H1 (cell line): ENCODE measurements around the gene PRR16. TPM values are rescaled to one million over a fixed set of nuclear protein-coding genes. Genes with fewer than 3 reads are reported as not detected.

ENCODE experiments used
- CTCF ChIA-PET: fragments of 300-600 bp; sonication (Branson Sonifier 250); formaldehyde crosslinking; loops from one replicate; lab custom pipeline; 2021; ENCODE audit not compliant: partially characterized antibody; lab: Charles Lee
- POLR2A ChIA-PET: fragments of 300-600 bp; sonication (Branson Sonifier 250); formaldehyde crosslinking; loops from one replicate; lab custom pipeline; 2021; ENCODE audit warnings: inconsistent platforms; ENCODE audit not compliant: partially characterized antibody; lab: Charles Lee
- DNase-seq, 2 experiments: peaks; one replicate each; pipeline versions ENCODE4 v3.0.0 to v3.0.0-alpha.2; 2010 to 2022; ENCODE audit warnings: low spot score in 2 of 2, low read depth in 1 of 2, mixed read lengths in 1 of 2
- FAIRE-seq: peaks from 2 replicates; lab custom pipeline; 2011; peaks lifted over from hg19 to GRCh38; lab: Jason Lieb, UNC
- H2AFZ ChIP-seq: 2 replicates; pipeline ENCODE4 v1.8.1; 2012; ENCODE audit warnings: low read length, inconsistent platforms
- H2AK5ac ChIP-seq: 2 replicates; pipeline ENCODE4 v1.6.1; 2013; ENCODE audit warnings: low read depth, low read length
- H2BK120ac ChIP-seq: replicated peaks from 2 replicates; pipeline ENCODE3; 2013; ENCODE audit warnings: low read depth, low read length, inconsistent platforms
- H2BK12ac ChIP-seq: 2 replicates; pipeline ENCODE4 v1.6.1; 2013; ENCODE audit warnings: low read depth, low read length
- H2BK15ac ChIP-seq: 2 replicates; pipeline ENCODE4 v1.6.1; 2013; ENCODE audit warnings: low read length
- H2BK20ac ChIP-seq: 2 replicates; pipeline ENCODE4 v1.6.1; 2013; ENCODE audit warnings: low read length
- H2BK5ac ChIP-seq: 2 replicates; pipeline ENCODE4 v1.6.1; 2013; ENCODE audit warnings: low read depth, low read length
- H3K14ac ChIP-seq: 2 replicates; pipeline ENCODE4 v1.6.1; 2013; ENCODE audit warnings: inconsistent platforms; ENCODE audit not compliant: insufficient read length
- H3K18ac ChIP-seq: 2 replicates; pipeline ENCODE4 v1.6.1; 2013; ENCODE audit warnings: low read length; ENCODE audit errors: extremely low read depth
- H3K23ac ChIP-seq: 2 replicates; pipeline ENCODE4 v1.6.1; 2013; ENCODE audit warnings: inconsistent platforms; ENCODE audit not compliant: insufficient read length
- H3K23me2 ChIP-seq: 2 replicates; pipeline ENCODE4 v1.6.1; 2013; ENCODE audit warnings: low read depth, low read length
- H3K27ac ChIP-seq: 2 replicates; pipeline ENCODE4 v1.6.1; 2011; ENCODE audit warnings: low read depth, low read length, inconsistent platforms
- H3K27me3 ChIP-seq, 4 experiments: replicated peaks in 1 of 4; 1 replicate in 1 of 4; 2 replicates in 3 of 4; pipeline versions ENCODE4 v1.6.1 to v1.8.1; 2011 to 2013; ENCODE audit warnings: low read length in 3 of 4, mild to moderate bottlenecking in 3 of 4, inconsistent platforms in 2 of 4, mixed read lengths in 2 of 4, moderate library complexity in 1 of 4; ENCODE audit not compliant: control insufficient read depth in 3 of 4, insufficient read depth in 3 of 4; ENCODE audit errors: extremely low read depth in 1 of 4
- H3K36me3 ChIP-seq, 4 experiments: 2 replicates each; pipeline versions ENCODE4 v1.6.1 to v1.8.1; 2011 to 2013; ENCODE audit warnings: mild to moderate bottlenecking in 4 of 4, low read length in 3 of 4, moderate library complexity in 2 of 4, control low read depth in 1 of 4, inconsistent platforms in 1 of 4; ENCODE audit not compliant: insufficient read depth in 4 of 4, control insufficient read depth in 2 of 4
- H3K4ac ChIP-seq: replicated peaks from 2 replicates; pipeline ENCODE3; 2013; ENCODE audit warnings: low read length, low read depth, mixed read lengths, inconsistent platforms; ENCODE audit not compliant: insufficient read length
- H3K4me1 ChIP-seq, 4 experiments: replicated peaks in 1 of 4; 1 replicate in 1 of 4; 2 replicates in 3 of 4; pipeline versions ENCODE4 v1.6.1 to v1.8.1; 2011 to 2013; ENCODE audit warnings: low read length in 3 of 4, inconsistent platforms in 2 of 4, mixed read lengths in 1 of 4; ENCODE audit not compliant: insufficient read depth in 4 of 4, control insufficient read depth in 3 of 4
- H3K4me2 ChIP-seq, 2 experiments: 2 replicates each; pipeline versions ENCODE4 v1.6.1 to v1.8.1; 2011 to 2013; ENCODE audit warnings: low read depth in 2 of 2, low read length in 2 of 2, control low read depth in 1 of 2, inconsistent platforms in 1 of 2, mild to moderate bottlenecking in 1 of 2; ENCODE audit not compliant: insufficient read depth in 1 of 2
- H3K4me3 ChIP-seq, 4 experiments: fragments of 200-600, 300-600 bp in 1 of 4; sonication (generic), shearing (Covaris generic), sonication (Bioruptor Twin) in 1 of 4; 2 replicates each; pipeline versions ENCODE4 v1.5.1 to v1.8.1; 2011 to 2016; ENCODE audit warnings: low read length in 4 of 4, low read depth in 3 of 4, control low read depth in 2 of 4, inconsistent platforms in 2 of 4, mild to moderate bottlenecking in 2 of 4, mixed read lengths in 1 of 4, moderate library complexity in 1 of 4; ENCODE audit not compliant: insufficient read depth in 2 of 4; ENCODE audit errors: extremely low read depth in 1 of 4
- H3K56ac ChIP-seq: replicated peaks from 2 replicates; pipeline ENCODE3; 2013; ENCODE audit warnings: low read depth, mild to moderate bottlenecking, mixed read lengths, low read length, inconsistent platforms; ENCODE audit not compliant: insufficient read length
- H3K79me1 ChIP-seq: 2 replicates; pipeline ENCODE4 v1.6.1; 2013; ENCODE audit warnings: low read depth, low read length, control low read depth
- H3K79me2 ChIP-seq, 2 experiments: 2 replicates each; pipeline versions ENCODE4 v1.6.1 to v1.8.1; 2012 to 2013; ENCODE audit warnings: low read length in 2 of 2, mild to moderate bottlenecking in 2 of 2, inconsistent platforms in 1 of 2; ENCODE audit not compliant: insufficient read depth in 2 of 2, control insufficient read depth in 1 of 2
- H3K9ac ChIP-seq, 4 experiments: replicated peaks in 1 of 4; 1 replicate in 1 of 4; 2 replicates in 3 of 4; pipeline versions ENCODE4 v1.6.1 to v1.8.1; 2011 to 2013; ENCODE audit warnings: low read depth in 3 of 4, low read length in 3 of 4, control low read depth in 2 of 4, mild to moderate bottlenecking in 2 of 4, moderate library complexity in 2 of 4, inconsistent platforms in 1 of 4; ENCODE audit errors: extremely low read depth in 1 of 4
- H3K9me3 ChIP-seq, 2 experiments: 2 replicates each; pipeline versions ENCODE4 v1.6.1 to v1.8.1; 2012 to 2013; ENCODE audit warnings: mild to moderate bottlenecking in 2 of 2, moderate library complexity in 2 of 2, control low read depth in 1 of 2, inconsistent platforms in 1 of 2, low read depth in 1 of 2, low read length in 1 of 2, mixed read lengths in 1 of 2; ENCODE audit not compliant: insufficient read depth in 2 of 2
- H4K20me1 ChIP-seq, 2 experiments: replicated peaks in 1 of 2; 2 replicates each; pipeline versions ENCODE3 to v1.8.1; 2011 to 2013; ENCODE audit warnings: inconsistent platforms in 2 of 2, low read length in 2 of 2, mild to moderate bottlenecking in 1 of 2; ENCODE audit not compliant: insufficient read depth in 2 of 2, control insufficient read depth in 1 of 2
- H4K5ac ChIP-seq: 2 replicates; pipeline ENCODE4 v1.6.1; 2013; ENCODE audit warnings: low read length, low read depth, mixed read lengths, inconsistent platforms; ENCODE audit not compliant: insufficient read length
- H4K8ac ChIP-seq: 2 replicates; pipeline ENCODE4 v1.8.0; 2013; ENCODE audit warnings: mild to moderate bottlenecking, moderate library complexity, low read length, inconsistent platforms; ENCODE audit not compliant: insufficient read depth; ENCODE audit errors: extremely low read depth
- H4K91ac ChIP-seq: replicated peaks from 2 replicates; pipeline ENCODE3; 2013; ENCODE audit warnings: low read length, mixed read lengths, inconsistent platforms; ENCODE audit not compliant: insufficient read length
- CBX5 ChIP-seq: fragments of 300-800, 300-1000 bp; sonication (generic); IDR thresholded peaks from 2 replicates; pipeline ENCODE4 v1.7.1; 2016; ENCODE audit warnings: antibody characterized with exemption, low read length, low read depth
- EZH2 ChIP-seq: fragments of 200-600 bp; sonication (generic); IDR thresholded peaks from 2 replicates; pipeline ENCODE4 v1.7.1; 2012; ENCODE audit warnings: low read depth, mild to moderate bottlenecking, moderate library complexity, low read length, inconsistent platforms; ENCODE audit not compliant: severe bottlenecking
- FOSL1 ChIP-seq: IDR thresholded peaks from 2 replicates; pipeline ENCODE4 v1.6.1; 2011; ENCODE audit warnings: mild to moderate bottlenecking, low read depth, low read length, moderate library complexity; ENCODE audit not compliant: insufficient read depth
- GABPA ChIP-seq: IDR thresholded peaks from 2 replicates; pipeline ENCODE4 v1.6.1; 2011; ENCODE audit warnings: mild to moderate bottlenecking, low read length, moderate library complexity, borderline replicate concordance; ENCODE audit not compliant: insufficient read depth
- GTF2F1 ChIP-seq: IDR thresholded peaks from 2 replicates; pipeline ENCODE4 v1.6.1; 2012; ENCODE audit warnings: low read depth, low read length, improper control_type of control experiment, borderline replicate concordance
- HDAC6 ChIP-seq: IDR thresholded peaks from one replicate; pipeline ENCODE4 v1.7.1; 2012; ENCODE audit warnings: low read depth, mild to moderate bottlenecking, inconsistent platforms, low read length, moderate library complexity
- KDM1A ChIP-seq: fragments of 200-600, 300-600 bp; sonication (generic); IDR thresholded peaks from 2 replicates; pipeline ENCODE4 v1.7.1; 2016; ENCODE audit warnings: mild to moderate bottlenecking, low read length, borderline replicate concordance
- MAFK ChIP-seq: IDR thresholded peaks from 2 replicates; pipeline ENCODE4 v1.6.1; 2012; ENCODE audit warnings: low read depth, mild to moderate bottlenecking, improper control_type of control experiment, low read length
- SP1 ChIP-seq: IDR thresholded peaks from 2 replicates; pipeline ENCODE4 v1.6.1; 2011; ENCODE audit warnings: low read depth, low read length
- TAF1 ChIP-seq: IDR thresholded peaks from 2 replicates; pipeline ENCODE4 v1.6.1; 2011; ENCODE audit warnings: mild to moderate bottlenecking, low read depth, low read length
- WGBS, 2 experiments: shearing (Covaris generic) in 1 of 2; methylation state at CpG; one replicate each; pipeline versions ENCODE4 v1.1.6 to v1.1.7; 2013 to 2015; ENCODE audit warnings: low lambda C conversion rate in 2 of 2, mixed read lengths in 2 of 2, inconsistent platforms in 1 of 2, low coverage in 1 of 2, missing lambda C conversion rate in 1 of 2; ENCODE audit not compliant: insufficient replicate concordance in 2 of 2, insufficient coverage in 1 of 2, insufficient read length in 1 of 2; ENCODE audit errors: extremely low coverage in 1 of 2, missing lambda C conversion rate in 1 of 2; 5-methylcytosine and 5-hydroxymethylcytosine counted together
- polyA plus RNA-seq, 7 experiments: library from polyadenylated mRNA; depleted of rRNA in 3 of 7; stranded (reverse) in 5 of 7; unstranded in 2 of 7; fragments of >200 nt in 5 of 7; fragments of 200-250 nt in 2 of 7; gene quantifications; 1 replicate in 5 of 7; 2 replicates in 1 of 7; 4 replicates in 1 of 7; pipeline versions ENCODE4 v1.2.1 to v1.2.3, GENCODE V29; 2011 to 2013; ENCODE audit warnings: missing spikeins in 2 of 7, mixed read lengths in 2 of 7
- total RNA-seq: library from RNA; stranded (reverse); fragmentation: NEBNext Ultra II Directional; extraction: Animal tissue kit (Norgen Biotek cat#: 25700); gene quantifications from 2 replicates; pipeline ENCODE4 v1.2.1, GENCODE V29; 2021
- TF ChIP-seq, protein P1 (sequence below): IDR thresholded peaks from 2 replicates; pipeline ENCODE4 v1.6.1; 2011; ENCODE audit warnings: low read length, improper control_type of control experiment
- TF ChIP-seq, protein P2 (sequence below): IDR thresholded peaks from 2 replicates; pipeline ENCODE4 v1.6.1; 2012; ENCODE audit warnings: low read length, inconsistent platforms

PRR16 gene
- total and polyA plus RNA-seq, 2 of the 8 experiments (the other 6 are each of a cell fraction or from before 2014, with no cell fraction given): 0.73 to 1.6 TPM

DNA sequence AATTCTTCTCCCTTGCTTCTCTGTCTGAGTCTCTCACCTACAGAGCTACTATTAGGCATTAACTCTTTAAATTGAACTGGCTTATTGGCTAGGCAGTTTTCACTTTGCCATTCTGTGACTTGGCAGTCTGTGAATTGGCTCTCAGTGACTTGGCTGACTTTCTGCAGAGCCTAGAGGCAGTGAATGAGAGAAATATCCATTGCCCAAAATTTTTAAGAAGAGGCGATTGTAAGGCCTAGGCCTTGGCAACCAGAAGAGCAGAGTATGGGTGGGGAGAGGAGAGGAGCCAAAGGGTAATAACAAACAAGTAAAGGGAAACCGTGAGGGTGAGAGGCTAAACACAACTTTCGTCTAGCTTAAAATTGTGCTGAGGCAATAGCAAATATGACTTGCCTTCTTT lies 176.7 kb downstream of the PRR16 start:
- H3K9ac ChIP-seq: no peak overlapping the region
- no peak overlapping the region for H3K4me3 ChIP-seq
- no peak overlapping the region for H4K8ac ChIP-seq
- H3K4me2 ChIP-seq: no peak overlapping the region
- H3K56ac ChIP-seq: no peak overlapping the region
- H2BK12ac ChIP-seq: no peak overlapping the region
- H3K14ac ChIP-seq: no peak overlapping the region
- H3K36me3 ChIP-seq: no peaks in the 10 kb centered on the region
- DNase-seq (no peak), FAIRE-seq (no peak)
- no peak overlapping the region for H3K23ac ChIP-seq
- H3K27ac ChIP-seq: no peak overlapping the region
- H3K79me2 ChIP-seq: no peaks in the 10 kb centered on the region
- no peak overlapping the region for H2BK120ac ChIP-seq
- H3K27me3 ChIP-seq: no peaks in the 10 kb centered on the region
- H4K5ac ChIP-seq: no peak overlapping the region
- H3K9me3 ChIP-seq: no peaks in the 10 kb centered on the region
- WGBS, 2 experiments: 76% methylated on average over 3 of the region's 3 CpGs; no CpG with 5 or more reads in 1 of the 2 experiments
- no peak overlapping the region for H3K18ac ChIP-seq
- no peak overlapping the region for H4K91ac ChIP-seq
- H2AK5ac ChIP-seq: no peak overlapping the region
- no peak overlapping the region for H2BK5ac ChIP-seq
- no peak overlapping the region for H2BK20ac ChIP-seq
- no peak overlapping the region for H2BK15ac ChIP-seq
- H3K4ac ChIP-seq: no peak overlapping the region
- H2AFZ ChIP-seq: no peak overlapping the region
- H3K79me1 ChIP-seq: no peaks in the 10 kb centered on the region
- H3K23me2 ChIP-seq: no peaks in the 10 kb centered on the region
- ChIA-PET POLR2A (no interaction called here), CTCF (interaction anchor here (0.9 kb wide), 1 partner anchor 889 kb away, joined by 3 read pairs; no protein-coding TSS in a partner anchor)
- H3K4me1 ChIP-seq: no peaks in the 10 kb centered on the region
- no peaks in the 10 kb centered on the region for H4K20me1 ChIP-seq
- TF ChIP-seq CBX5 (no peak), FOSL1 (no peak), HDAC6 (no peak), GABPA (no peak), MAFK (no peak), EZH2 (no peak), TAF1 (no peak), GTF2F1 (no peak), KDM1A (no peak), SP1 (no peak)
- TF ChIP-seq, protein P1, sequence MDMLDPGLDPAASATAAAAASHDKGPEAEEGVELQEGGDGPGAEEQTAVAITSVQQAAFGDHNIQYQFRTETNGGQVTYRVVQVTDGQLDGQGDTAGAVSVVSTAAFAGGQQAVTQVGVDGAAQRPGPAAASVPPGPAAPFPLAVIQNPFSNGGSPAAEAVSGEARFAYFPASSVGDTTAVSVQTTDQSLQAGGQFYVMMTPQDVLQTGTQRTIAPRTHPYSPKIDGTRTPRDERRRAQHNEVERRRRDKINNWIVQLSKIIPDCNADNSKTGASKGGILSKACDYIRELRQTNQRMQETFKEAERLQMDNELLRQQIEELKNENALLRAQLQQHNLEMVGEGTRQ: no peak
- TF ChIP-seq, protein P2, sequence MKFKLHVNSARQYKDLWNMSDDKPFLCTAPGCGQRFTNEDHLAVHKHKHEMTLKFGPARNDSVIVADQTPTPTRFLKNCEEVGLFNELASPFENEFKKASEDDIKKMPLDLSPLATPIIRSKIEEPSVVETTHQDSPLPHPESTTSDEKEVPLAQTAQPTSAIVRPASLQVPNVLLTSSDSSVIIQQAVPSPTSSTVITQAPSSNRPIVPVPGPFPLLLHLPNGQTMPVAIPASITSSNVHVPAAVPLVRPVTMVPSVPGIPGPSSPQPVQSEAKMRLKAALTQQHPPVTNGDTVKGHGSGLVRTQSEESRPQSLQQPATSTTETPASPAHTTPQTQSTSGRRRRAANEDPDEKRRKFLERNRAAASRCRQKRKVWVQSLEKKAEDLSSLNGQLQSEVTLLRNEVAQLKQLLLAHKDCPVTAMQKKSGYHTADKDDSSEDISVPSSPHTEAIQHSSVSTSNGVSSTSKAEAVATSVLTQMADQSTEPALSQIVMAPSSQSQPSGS: no peak
